Lung (tissue), 12 donors: ENCODE results near the gene EEIG1. TPM values are rescaled to one million over a fixed set of nuclear protein-coding genes. Genes with fewer than 3 reads are reported as not detected.

Source experiments
- ATAC-seq: fragments of 200-7000 bp; cut with Tn5 transposase; one replicate; pipeline ENCODE4 v1.9.1; 2020; ENCODE audit warnings: moderate number of reproducible peaks; ENCODE audit not compliant: insufficient read depth, low FRiP score
- DNase-seq, 3 donors: peaks; one replicate each; pipeline ENCODE4 v3.0.0-alpha.2; 2013 to 2017
- H3K27ac ChIP-seq, 2 donors: one replicate each; pipeline ENCODE4 v1.5.1; 2013; ENCODE audit warnings: mild to moderate bottlenecking in 2 of 2, moderate library complexity in 2 of 2, control low read depth in 1 of 2, inconsistent platforms in 1 of 2, low read depth in 1 of 2, low read length in 1 of 2
- H3K27me3 ChIP-seq, 3 donors: one replicate each; pipeline ENCODE4 v1.5.1; 2013; ENCODE audit warnings: low read length in 2 of 3; ENCODE audit not compliant: control insufficient read depth in 3 of 3, insufficient read depth in 3 of 3
- H3K36me3 ChIP-seq, 4 donors: one replicate each; pipeline ENCODE4 v1.5.1; 2013; ENCODE audit warnings: low read length in 4 of 4, mild to moderate bottlenecking in 1 of 4, moderate library complexity in 1 of 4; ENCODE audit not compliant: control insufficient read depth in 4 of 4, insufficient read depth in 4 of 4
- H3K4me1 ChIP-seq, 5 donors: one replicate each; pipeline ENCODE4 v1.5.1; 2013; ENCODE audit warnings: low read length in 5 of 5, mild to moderate bottlenecking in 2 of 5, moderate library complexity in 1 of 5; ENCODE audit not compliant: control insufficient read depth in 5 of 5, insufficient read depth in 5 of 5
- H3K4me3 ChIP-seq: one replicate; pipeline ENCODE4 v1.5.1; 2013; ENCODE audit warnings: mild to moderate bottlenecking, control low read depth, moderate library complexity
- H3K9ac ChIP-seq, 2 donors: one replicate each; pipeline ENCODE4 v1.5.1; 2013; ENCODE audit warnings: low read length in 2 of 2, control low read depth in 1 of 2; ENCODE audit not compliant: insufficient read depth in 1 of 2
- H3K9me3 ChIP-seq, 4 donors: one replicate each; pipeline ENCODE4 v1.5.1; 2013; ENCODE audit warnings: low read length in 3 of 4, mild to moderate bottlenecking in 1 of 4, moderate library complexity in 1 of 4; ENCODE audit not compliant: control insufficient read depth in 4 of 4, insufficient read depth in 3 of 4
- WGBS, 2 donors: extraction: QIAGEN DNeasy Blood & Tissue Kit; methylation state at CpG; one replicate each; pipeline ENCODE4 v1.1.7; 2013; 5-methylcytosine and 5-hydroxymethylcytosine counted together
- polyA plus RNA-seq, 2 donors: library from polyadenylated mRNA; stranded (reverse); fragments of 200-250 nt; gene quantifications; one replicate each; pipeline ENCODE4 v1.2.1, GENCODE V29; 2013
- total RNA-seq, 2 donors: library from RNA; depleted of rRNA in 1 of 2; stranded (reverse); fragments of >200 nt in 1 of 2; gene quantifications; one replicate each; pipeline ENCODE4 v1.2.1, GENCODE V29; 2014 to 2021
- TF ChIP-seq, protein P1 (sequence below): IDR thresholded peaks from 2 replicates; pipeline ENCODE4 v1.5.1; 2012; ENCODE audit warnings: mild to moderate bottlenecking; ENCODE audit errors: control extremely low read depth, extremely low read depth
- donor health status: control.
- donor health status: control.
- donor health status: Bipolar disorder and iron deficiency.
- donor health status: healthy.
- donor health status: DM: yes; HTN: yes; CAD: no.

The EEIG1 gene
- total and polyA plus RNA-seq, 4 donors: 13.4 to 66.5 (median 32.7) TPM

DNA sequence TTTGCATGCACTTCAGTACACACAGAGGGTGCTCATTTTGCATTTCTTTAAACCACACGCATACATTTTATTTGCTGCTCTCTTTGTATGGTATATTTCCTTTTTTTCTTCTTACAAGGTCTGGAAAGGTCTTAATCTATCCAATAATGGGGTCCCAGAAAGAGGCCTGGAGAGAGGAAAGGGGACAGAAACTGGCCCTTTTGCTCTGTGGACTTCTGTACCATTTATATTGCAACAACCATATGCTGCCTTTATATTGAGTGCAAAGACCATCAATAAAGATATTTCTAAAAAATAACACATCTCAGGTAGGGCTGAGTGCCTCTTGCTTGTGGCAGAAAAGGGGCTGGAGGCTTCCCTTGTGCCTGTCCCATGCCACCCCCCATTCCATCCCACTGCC lies 27.6 kb downstream of the EEIG1 start:
- TF ChIP-seq, protein P1, sequence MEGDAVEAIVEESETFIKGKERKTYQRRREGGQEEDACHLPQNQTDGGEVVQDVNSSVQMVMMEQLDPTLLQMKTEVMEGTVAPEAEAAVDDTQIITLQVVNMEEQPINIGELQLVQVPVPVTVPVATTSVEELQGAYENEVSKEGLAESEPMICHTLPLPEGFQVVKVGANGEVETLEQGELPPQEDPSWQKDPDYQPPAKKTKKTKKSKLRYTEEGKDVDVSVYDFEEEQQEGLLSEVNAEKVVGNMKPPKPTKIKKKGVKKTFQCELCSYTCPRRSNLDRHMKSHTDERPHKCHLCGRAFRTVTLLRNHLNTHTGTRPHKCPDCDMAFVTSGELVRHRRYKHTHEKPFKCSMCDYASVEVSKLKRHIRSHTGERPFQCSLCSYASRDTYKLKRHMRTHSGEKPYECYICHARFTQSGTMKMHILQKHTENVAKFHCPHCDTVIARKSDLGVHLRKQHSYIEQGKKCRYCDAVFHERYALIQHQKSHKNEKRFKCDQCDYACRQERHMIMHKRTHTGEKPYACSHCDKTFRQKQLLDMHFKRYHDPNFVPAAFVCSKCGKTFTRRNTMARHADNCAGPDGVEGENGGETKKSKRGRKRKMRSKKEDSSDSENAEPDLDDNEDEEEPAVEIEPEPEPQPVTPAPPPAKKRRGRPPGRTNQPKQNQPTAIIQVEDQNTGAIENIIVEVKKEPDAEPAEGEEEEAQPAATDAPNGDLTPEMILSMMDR: no peak
- H3K9ac ChIP-seq: no peak overlapping the region
- DNase-seq: no peak
- H3K4me1 ChIP-seq: peaks cover 0 to 9% (median 4%) of the 10 kb centered on the region in 5 donors
- H3K27ac ChIP-seq: no peak overlapping the region
- H3K9me3 ChIP-seq: no peaks in the 10 kb centered on the region
- no peak overlapping the region for H3K4me3 ChIP-seq
- H3K36me3 ChIP-seq: no peaks in the 10 kb centered on the region
- 94 to 100% methylated on average over 1 of the region's 1 CpG for WGBS, 2 donors
- no peak for ATAC-seq
- no peaks in the 10 kb centered on the region for H3K27me3 ChIP-seq

DNA sequence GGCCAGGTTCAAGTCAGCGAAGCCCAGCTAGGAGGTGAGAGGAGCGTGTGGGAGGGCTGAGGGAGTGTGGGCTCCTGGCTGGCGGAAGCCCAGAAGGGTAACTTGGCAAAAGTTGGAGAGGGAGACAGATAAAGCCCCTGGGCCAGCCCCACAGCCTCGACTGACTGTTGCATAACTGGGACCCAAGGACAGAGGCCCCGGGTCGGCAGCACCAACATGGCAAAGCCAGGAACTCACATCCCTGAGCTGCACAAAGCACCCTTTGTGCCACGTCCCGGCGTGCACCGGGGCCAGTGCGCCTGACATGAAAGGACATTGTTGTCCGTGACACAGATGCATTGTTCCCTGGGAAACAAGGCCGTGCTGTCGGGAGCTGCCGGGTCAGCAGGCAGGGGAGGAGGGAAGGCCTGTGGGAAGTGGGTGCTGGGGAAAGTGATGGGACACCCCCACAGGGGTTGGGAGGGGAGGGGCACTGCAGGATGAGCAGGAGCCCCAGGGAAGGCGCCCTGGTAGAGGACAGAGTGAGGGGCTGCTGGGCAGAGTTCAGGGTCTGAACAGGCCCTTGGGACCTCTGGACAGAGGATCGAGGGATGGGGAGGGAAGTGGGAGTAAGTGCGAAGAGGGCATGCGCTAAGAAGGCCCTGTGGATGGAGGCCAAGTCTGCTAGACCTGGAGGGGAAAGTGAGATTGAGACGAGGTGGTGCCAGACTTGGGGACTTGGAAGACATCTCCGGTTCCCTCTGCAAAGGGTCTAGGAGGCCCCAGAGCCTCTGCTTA lies 30.1 kb downstream of the EEIG1 start:
- TF ChIP-seq, protein P1: no peak
- Histone ChIP-seq H3K9me3 (no peaks in the 10 kb centered on the region), H3K27me3 (no peaks in the 10 kb centered on the region), H3K9ac (no peak overlapping the region), H3K4me3 (no peak overlapping the region), H3K4me1 (peaks cover 0 to 21% (median 4%) of the 10 kb centered on the region in 5 donors), H3K27ac (peak overlapping the region in 1 of 2 donors; percentile 84), H3K36me3 (peaks cover 0 to 12% (median 5%) of the 10 kb centered on the region in 4 donors)
- 79 to 80% methylated on average over 21 of the region's 21 CpGs for WGBS, 2 donors
- DNase-seq: peak in 2 of 3 donors; percentile 65 to 67
- ATAC-seq: no peak

DNA sequence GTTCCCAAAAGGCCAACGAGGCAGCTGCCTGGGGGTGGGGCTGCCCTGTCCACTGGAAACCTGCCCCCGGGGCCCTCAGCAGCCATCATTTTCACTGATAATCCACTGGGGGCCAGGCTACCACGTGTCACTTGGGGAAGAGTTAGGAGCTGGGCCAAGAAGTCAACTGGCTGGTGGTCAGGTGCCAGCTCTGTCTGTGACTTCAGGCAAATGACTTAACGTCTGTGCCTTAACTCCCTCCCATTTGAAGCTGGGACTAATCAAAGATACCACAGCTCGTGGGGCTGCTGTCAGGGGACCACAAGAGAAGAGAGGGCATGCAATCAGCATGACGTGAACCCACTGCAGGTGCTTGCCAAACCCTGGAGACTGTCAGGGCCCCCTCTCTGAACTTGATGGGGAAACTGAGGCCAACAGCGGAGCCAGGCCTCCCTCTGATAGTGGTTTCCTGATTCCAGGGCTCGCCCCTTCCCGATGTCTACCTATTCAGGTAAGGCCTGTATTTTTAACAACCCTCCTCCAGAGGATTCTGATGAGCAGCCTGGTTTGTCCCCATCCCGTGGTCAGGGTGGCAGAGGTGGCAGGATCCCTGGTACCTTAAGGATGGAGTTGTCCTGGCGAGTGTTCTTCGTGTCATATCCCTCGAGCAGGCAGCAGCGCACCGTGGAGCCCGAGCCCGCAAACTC lies 30.8 kb downstream of the EEIG1 start:
- no peak for DNase-seq
- Histone ChIP-seq H3K4me3 (no peak overlapping the region), H3K27me3 (no peaks in the 10 kb centered on the region), H3K4me1 (peaks cover 0 to 21% (median 3%) of the 10 kb centered on the region in 5 donors), H3K9me3 (no peaks in the 10 kb centered on the region), H3K36me3 (peaks cover 0 to 13% (median 10%) of the 10 kb centered on the region in 4 donors), H3K27ac (peak overlapping the region in 1 of 2 donors; percentile 84), H3K9ac (no peak overlapping the region)
- WGBS, 2 donors: 85 to 86% methylated on average over 17 of the region's 17 CpGs
- TF ChIP-seq, protein P1: no peak
- no peak for ATAC-seq
